ENCODE results near the gene GRIFIN. TPM values are rescaled to one million over a fixed set of nuclear protein-coding genes. Genes with fewer than 3 reads are reported as not detected.

The GRIFIN gene
- total RNA-seq, 6 experiments from 2014 or later, result not detected

DNA sequence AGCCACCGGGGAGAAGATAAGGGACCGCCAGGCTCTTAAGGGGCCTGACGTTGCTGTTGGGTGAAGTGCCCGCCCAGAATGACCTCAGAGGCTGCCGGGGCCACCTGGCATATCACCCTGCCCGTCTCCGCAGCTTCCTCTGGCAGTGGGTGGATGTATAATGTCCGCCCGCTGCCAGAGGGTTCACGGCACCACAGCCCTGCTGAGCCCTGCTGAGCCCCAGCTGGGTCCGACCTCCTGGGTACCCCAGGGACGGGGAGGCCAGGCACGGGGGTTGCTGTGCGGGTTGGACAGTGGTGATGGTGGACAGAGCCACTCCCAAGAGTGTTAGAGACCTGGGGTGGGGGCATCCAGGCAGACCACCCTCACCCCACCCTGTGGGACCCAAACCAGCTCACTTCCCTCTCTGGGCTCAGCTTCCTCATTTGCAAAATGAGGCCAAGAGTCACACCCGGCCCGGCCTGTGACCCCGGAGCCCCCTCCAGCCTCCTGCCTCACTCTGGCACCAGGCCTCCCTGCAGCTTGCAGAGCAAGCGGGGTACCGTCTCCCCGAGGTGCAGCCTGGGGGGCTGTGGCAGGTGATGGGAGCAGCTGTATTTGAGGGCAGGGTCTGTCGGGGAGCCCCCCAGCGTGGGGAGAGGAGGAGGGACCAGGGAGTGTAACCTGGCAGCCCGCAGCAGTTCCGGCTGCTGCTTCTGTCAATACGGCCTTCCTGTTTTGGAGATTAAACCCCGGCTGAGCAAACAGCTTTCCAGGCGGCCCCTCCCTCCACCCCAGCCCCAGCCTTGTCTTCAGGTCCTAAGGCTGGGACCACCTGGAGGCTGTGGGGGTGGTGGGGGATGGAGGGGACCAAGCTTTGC is 34.9 kb upstream of the GRIFIN start:
- Mint-ChIP-seq H3K27me3 (ENCODE audit: insufficient read depth) (no peaks in the 10 kb centered on the region; the same call in 1 of the 2 replicates), H3K27ac (no peak overlapping the region), H3K9me3 (no peaks in the 10 kb centered on the region), H3K36me3 (ENCODE audit: low read depth) (no peaks in the 10 kb centered on the region), H3K4me1 (ENCODE audit: low read depth) (peaks cover 14% of the 10 kb centered on the region), H3K4me3 (no peak overlapping the region)
- no peak for DNase-seq
- TF ChIP-seq, protein P1, sequence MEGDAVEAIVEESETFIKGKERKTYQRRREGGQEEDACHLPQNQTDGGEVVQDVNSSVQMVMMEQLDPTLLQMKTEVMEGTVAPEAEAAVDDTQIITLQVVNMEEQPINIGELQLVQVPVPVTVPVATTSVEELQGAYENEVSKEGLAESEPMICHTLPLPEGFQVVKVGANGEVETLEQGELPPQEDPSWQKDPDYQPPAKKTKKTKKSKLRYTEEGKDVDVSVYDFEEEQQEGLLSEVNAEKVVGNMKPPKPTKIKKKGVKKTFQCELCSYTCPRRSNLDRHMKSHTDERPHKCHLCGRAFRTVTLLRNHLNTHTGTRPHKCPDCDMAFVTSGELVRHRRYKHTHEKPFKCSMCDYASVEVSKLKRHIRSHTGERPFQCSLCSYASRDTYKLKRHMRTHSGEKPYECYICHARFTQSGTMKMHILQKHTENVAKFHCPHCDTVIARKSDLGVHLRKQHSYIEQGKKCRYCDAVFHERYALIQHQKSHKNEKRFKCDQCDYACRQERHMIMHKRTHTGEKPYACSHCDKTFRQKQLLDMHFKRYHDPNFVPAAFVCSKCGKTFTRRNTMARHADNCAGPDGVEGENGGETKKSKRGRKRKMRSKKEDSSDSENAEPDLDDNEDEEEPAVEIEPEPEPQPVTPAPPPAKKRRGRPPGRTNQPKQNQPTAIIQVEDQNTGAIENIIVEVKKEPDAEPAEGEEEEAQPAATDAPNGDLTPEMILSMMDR (IDR thresholded peaks at IDR 0.05), result no peak

DNA sequence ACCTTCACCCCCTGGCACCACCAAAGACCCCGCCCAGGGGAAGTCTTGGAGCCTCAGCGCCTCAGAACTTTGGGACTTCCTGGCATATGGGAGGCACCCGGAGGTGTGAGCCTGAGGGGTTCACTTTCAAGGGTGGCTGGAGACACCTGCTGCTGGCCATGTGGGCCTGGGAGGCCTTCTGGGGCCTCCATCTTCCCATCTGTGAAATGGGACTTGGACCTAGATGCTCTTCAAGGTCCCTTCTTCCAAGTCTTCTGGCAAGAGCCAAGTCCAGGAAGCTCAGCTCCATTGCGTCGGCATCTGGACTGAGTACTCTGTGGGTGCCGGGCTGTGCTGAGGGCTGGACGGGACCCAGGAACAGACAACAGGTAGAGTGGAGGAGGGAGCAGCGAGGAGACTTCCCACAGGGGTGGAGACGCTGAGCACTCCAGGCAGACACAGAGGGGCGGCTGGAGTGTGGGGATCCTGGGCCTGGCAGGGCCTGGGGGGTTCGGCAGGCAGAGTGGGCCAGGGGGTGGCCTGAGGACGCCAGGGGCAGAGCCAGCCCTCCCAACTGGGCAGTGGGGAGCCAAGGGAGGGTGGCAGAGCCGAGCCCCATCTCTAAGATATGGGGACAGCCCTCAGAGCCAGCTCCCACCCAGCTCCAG is 34.1 kb upstream of the GRIFIN start:
- DNase-seq, result no peak
- Mint-ChIP-seq H3K4me3 (no peak overlapping the region), H3K27me3 (ENCODE audit: insufficient read depth) (no peaks in the 10 kb centered on the region; the same call in 1 of the 2 replicates)

DNA sequence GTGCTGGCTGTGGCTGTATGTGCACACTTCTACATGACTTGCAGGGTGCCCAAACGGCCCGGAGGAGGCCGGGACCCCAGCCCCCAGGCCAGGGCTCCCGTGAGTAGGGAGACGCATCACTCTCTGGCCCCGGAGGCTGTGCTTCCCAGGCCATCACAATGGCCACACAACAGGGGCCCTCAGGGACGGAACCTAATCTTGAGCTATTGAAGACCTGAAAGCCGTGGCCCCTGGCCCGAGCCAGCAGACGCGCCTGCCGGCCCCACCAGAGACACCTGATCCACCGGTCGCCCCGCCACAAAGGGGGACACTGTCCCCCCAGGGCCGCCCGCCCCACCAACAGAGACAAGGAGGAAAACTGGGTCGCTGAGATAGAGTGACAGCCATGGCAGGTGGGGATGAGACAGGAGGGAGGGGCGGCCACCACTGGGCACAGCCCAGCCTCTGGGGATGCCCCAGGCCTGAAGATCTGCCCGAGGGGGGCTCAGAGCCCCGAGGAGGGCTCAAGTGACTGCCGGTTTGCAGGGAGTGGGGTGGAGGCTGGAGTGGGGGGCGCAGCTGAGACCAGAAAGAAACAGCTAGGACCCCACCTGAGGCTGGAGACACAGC is 33.2 kb upstream of the GRIFIN start:
- no peak overlapping the region for H3K4me3 Mint-ChIP-seq
- H3K4me1 Mint-ChIP-seq (ENCODE audit: low read depth), result peaks cover 11% of the 10 kb centered on the region
- no peaks in the 10 kb centered on the region; the same call in 1 of the 2 replicates for H3K27me3 Mint-ChIP-seq (ENCODE audit: insufficient read depth)

More for the DNA sequence above, 34.1 kb upstream of the GRIFIN start:
- H3K27ac Mint-ChIP-seq, result no peak overlapping the region
- TF ChIP-seq, protein P1 (IDR thresholded peaks at IDR 0.05), result no peak
- H3K4me1 Mint-ChIP-seq (ENCODE audit: low read depth), result peaks cover 11% of the 10 kb centered on the region
- no peaks in the 10 kb centered on the region for H3K9me3 Mint-ChIP-seq
- no peaks in the 10 kb centered on the region for H3K36me3 Mint-ChIP-seq (ENCODE audit: low read depth)

DNA sequence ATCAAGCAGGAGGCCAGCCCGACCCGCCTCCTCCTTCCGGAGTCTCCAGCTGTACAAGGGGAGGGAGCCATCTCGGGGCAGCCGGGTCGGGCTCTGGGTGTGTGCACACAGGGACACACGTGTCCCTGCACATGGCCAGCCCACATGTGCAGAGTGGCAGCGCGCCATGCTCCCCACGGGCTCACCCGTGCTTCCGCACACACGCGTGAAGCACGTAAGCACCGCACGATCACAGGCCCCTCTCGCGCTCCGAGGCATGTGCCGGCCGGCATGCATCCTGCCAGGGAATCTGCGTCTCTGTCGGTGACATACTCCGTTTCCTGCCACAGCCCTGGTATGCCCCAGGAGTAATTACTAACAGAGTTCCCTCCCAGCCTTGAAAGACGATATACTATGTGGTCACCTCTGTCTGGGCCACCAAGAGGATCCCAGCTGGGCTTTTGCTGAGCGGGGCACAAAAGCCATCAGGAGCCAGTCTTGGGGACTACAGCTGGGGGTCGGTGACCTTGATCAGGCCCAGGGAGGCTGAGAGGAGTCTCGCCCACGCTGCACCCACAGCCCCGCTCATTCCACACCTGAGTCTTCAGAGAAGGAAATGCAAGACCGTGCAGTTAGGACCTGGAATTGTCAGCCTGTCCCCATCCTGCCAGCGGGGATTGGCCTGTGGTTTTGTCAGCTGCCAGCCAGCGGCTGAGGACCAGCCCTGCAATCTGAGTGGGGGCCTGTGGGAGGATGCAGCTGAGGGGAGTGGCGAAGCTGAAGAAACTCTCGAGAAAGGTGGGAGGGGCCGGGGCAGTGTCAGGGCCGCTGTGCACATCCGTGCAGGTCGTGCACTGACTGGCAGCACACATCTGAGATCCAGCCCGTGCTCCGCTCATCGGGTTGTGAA is 32.4 kb upstream of the GRIFIN start:
- Mint-ChIP-seq H3K36me3 (ENCODE audit: low read depth) (no peaks in the 10 kb centered on the region), H3K4me1 (ENCODE audit: low read depth) (peaks cover 11% of the 10 kb centered on the region), H3K27me3 (ENCODE audit: insufficient read depth) (no peaks in the 10 kb centered on the region; the same call in 1 of the 2 replicates), H3K4me3 (peak overlapping the region; percentile 36; the same call in 1 of the 2 replicates), H3K9me3 (no peaks in the 10 kb centered on the region), H3K27ac (peak overlapping the region; percentile 70)
- TF ChIP-seq, protein P1 (IDR thresholded peaks at IDR 0.05), result no peak
- peak; percentile 72 for DNase-seq

More for the DNA sequence above, 33.2 kb upstream of the GRIFIN start:
- Mint-ChIP-seq H3K27ac (no peak overlapping the region), H3K36me3 (ENCODE audit: low read depth) (no peaks in the 10 kb centered on the region), H3K9me3 (no peaks in the 10 kb centered on the region)
- TF ChIP-seq, protein P1 (IDR thresholded peaks at IDR 0.05), result no peak
- DNase-seq, result no peak

DNA sequence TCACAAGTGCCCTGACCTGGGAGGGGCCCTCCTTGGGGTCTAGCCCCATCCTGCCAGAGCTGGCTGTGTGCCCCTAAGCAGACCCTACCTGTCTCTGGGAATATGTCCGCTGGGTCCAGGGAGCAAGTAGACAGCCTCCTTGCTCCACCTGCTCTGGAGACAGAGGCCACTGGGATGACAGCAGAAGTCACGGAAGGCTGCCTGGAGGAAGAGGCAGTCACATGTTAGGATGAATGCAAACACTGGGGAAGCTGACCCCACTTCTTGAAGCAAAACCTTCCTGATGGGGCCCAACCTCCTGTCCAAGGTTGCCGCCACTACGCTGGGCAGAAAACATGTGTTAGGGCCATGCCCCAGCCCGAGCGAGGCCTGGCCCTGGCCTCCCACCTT is 31.7 kb upstream of the GRIFIN start:
- TF ChIP-seq, protein P1 (IDR thresholded peaks at IDR 0.05), result no peak
- Mint-ChIP-seq H3K36me3 (ENCODE audit: low read depth) (no peaks in the 10 kb centered on the region), H3K4me1 (ENCODE audit: low read depth) (peaks cover 11% of the 10 kb centered on the region)

More for the DNA sequence above, 31.7 kb upstream of the GRIFIN start:
- DNase-seq, result no peak
- peak overlapping the region; percentile 70; the same call in 1 of the 2 replicates for H3K27ac Mint-ChIP-seq
- H3K9me3 Mint-ChIP-seq, result no peaks in the 10 kb centered on the region
- H3K27me3 Mint-ChIP-seq (ENCODE audit: insufficient read depth), result no peaks in the 10 kb centered on the region
- H3K4me3 Mint-ChIP-seq, result no peak overlapping the region
